GM12878 (cell line): Measurements from ENCODE around the gene OR8A1.

ENCODE experiments used
- CTCF ChIP-seq, 3 experiments: IDR thresholded peaks in 2 of 3; conservative IDR thresholded peaks in 1 of 3; 2 replicates each; pipeline ENCODE4 v1.5.1; 2011; ENCODE audit warnings: low read depth in 3 of 3, low read length in 3 of 3, mild to moderate bottlenecking in 3 of 3, control low read depth in 2 of 3, moderate library complexity in 2 of 3, inconsistent platforms in 1 of 3, mixed read lengths in 1 of 3; ENCODE audit not compliant: control insufficient read depth in 2 of 3, insufficient read depth in 1 of 3; ENCODE audit errors: extremely low read depth in 1 of 3
- EZH2 ChIP-seq: IDR thresholded peaks from 2 replicates; pipeline ENCODE4 v1.6.1; 2012; ENCODE audit warnings: low read depth, mild to moderate bottlenecking, control low read depth, inconsistent platforms, low read length, borderline replicate concordance; ENCODE audit not compliant: control insufficient read depth
- GATAD2B ChIP-seq: fragments of 450-650 bp; conservative IDR thresholded peaks from 2 replicates; pipeline ENCODE4 v1.6.1; 2017; ENCODE audit warnings: low read depth, mild to moderate bottlenecking, moderate library complexity
- POLR2AphosphoS5 ChIP-seq: IDR thresholded peaks from 2 replicates; pipeline ENCODE4 v1.6.1; 2011; ENCODE audit warnings: mild to moderate bottlenecking, low read length, inconsistent platforms
- REST ChIP-seq: IDR thresholded peaks from 2 replicates; pipeline ENCODE4 v1.6.1; 2012; ENCODE audit warnings: mild to moderate bottlenecking, low read depth, low read length
- TAF1 ChIP-seq: IDR thresholded peaks from 2 replicates; pipeline ENCODE4 v1.6.1; 2011; ENCODE audit warnings: mild to moderate bottlenecking, low read depth, low read length, borderline replicate concordance
- TBL1XR1 ChIP-seq: IDR thresholded peaks from 2 replicates; pipeline ENCODE4 v1.6.1; 2012; ENCODE audit warnings: low read depth, low read length, improper control_type of control experiment
- ZNF384 ChIP-seq: IDR thresholded peaks from 2 replicates; pipeline ENCODE4 v1.6.1; 2012; ENCODE audit warnings: low read depth, mild to moderate bottlenecking, low read length, improper control_type of control experiment, borderline replicate concordance

- no peak for TF ChIP-seq TBL1XR1
- TF ChIP-seq GATAD2B: no peak
- TF ChIP-seq CTCF (IDR thresholded peaks at IDR 0.05 in 2 of 3, conservative IDR thresholded peaks at IDR 0.05 in 1 of 3; ENCODE audit: control insufficient read depth in 2 of 3, extremely low read depth in 1 of 3, insufficient read depth in 1 of 3, low read depth in 3 of 3, low read length in 3 of 3): no peak
- TF ChIP-seq TAF1: no peak
- no peak for TF ChIP-seq ZNF384
- no peak for TF ChIP-seq EZH2
- no peak for TF ChIP-seq REST
- no peak for TF ChIP-seq POLR2AphosphoS5
These were observed 14.0 kb downstream of the OR8A1 start for GRCh38 chr11:124583781-124584180.
